H1 (cell line): ENCODE measurements around the gene DCTN5. TPM values are rescaled to one million over a fixed set of nuclear protein-coding genes. Genes with fewer than 3 reads are reported as not detected.

Experiments
- CTCF ChIA-PET: fragments of 300-600 bp; sonication (Branson Sonifier 250); formaldehyde crosslinking; loops from one replicate; lab custom pipeline; 2021; ENCODE audit not compliant: partially characterized antibody; lab: Charles Lee
- POLR2A ChIA-PET: fragments of 300-600 bp; sonication (Branson Sonifier 250); formaldehyde crosslinking; loops from one replicate; lab custom pipeline; 2021; ENCODE audit warnings: inconsistent platforms; ENCODE audit not compliant: partially characterized antibody; lab: Charles Lee
- DNase-seq, 2 experiments: peaks; one replicate each; pipeline versions ENCODE4 v3.0.0 to v3.0.0-alpha.2; 2010 to 2022; ENCODE audit warnings: low spot score in 2 of 2, low read depth in 1 of 2, mixed read lengths in 1 of 2
- FAIRE-seq: peaks from 2 replicates; lab custom pipeline; 2011; peaks lifted over from hg19 to GRCh38; lab: Jason Lieb, UNC
- H2AFZ ChIP-seq: 2 replicates; pipeline ENCODE4 v1.8.1; 2012; ENCODE audit warnings: low read length, inconsistent platforms
- H2AK5ac ChIP-seq: 2 replicates; pipeline ENCODE4 v1.6.1; 2013; ENCODE audit warnings: low read depth, low read length
- H2BK120ac ChIP-seq: replicated peaks from 2 replicates; pipeline ENCODE3; 2013; ENCODE audit warnings: low read depth, low read length, inconsistent platforms
- H2BK12ac ChIP-seq: 2 replicates; pipeline ENCODE4 v1.6.1; 2013; ENCODE audit warnings: low read depth, low read length
- H2BK15ac ChIP-seq: 2 replicates; pipeline ENCODE4 v1.6.1; 2013; ENCODE audit warnings: low read length
- H2BK20ac ChIP-seq: 2 replicates; pipeline ENCODE4 v1.6.1; 2013; ENCODE audit warnings: low read length
- H2BK5ac ChIP-seq: 2 replicates; pipeline ENCODE4 v1.6.1; 2013; ENCODE audit warnings: low read depth, low read length
- H3K14ac ChIP-seq: 2 replicates; pipeline ENCODE4 v1.6.1; 2013; ENCODE audit warnings: inconsistent platforms; ENCODE audit not compliant: insufficient read length
- H3K18ac ChIP-seq: 2 replicates; pipeline ENCODE4 v1.6.1; 2013; ENCODE audit warnings: low read length; ENCODE audit errors: extremely low read depth
- H3K23ac ChIP-seq: 2 replicates; pipeline ENCODE4 v1.6.1; 2013; ENCODE audit warnings: inconsistent platforms; ENCODE audit not compliant: insufficient read length
- H3K23me2 ChIP-seq: 2 replicates; pipeline ENCODE4 v1.6.1; 2013; ENCODE audit warnings: low read depth, low read length
- H3K27ac ChIP-seq: 2 replicates; pipeline ENCODE4 v1.6.1; 2011; ENCODE audit warnings: low read depth, low read length, inconsistent platforms
- H3K27me3 ChIP-seq, 4 experiments: replicated peaks in 1 of 4; 1 replicate in 1 of 4; 2 replicates in 3 of 4; pipeline versions ENCODE4 v1.6.1 to v1.8.1; 2011 to 2013; ENCODE audit warnings: low read length in 3 of 4, mild to moderate bottlenecking in 3 of 4, inconsistent platforms in 2 of 4, mixed read lengths in 2 of 4, moderate library complexity in 1 of 4; ENCODE audit not compliant: control insufficient read depth in 3 of 4, insufficient read depth in 3 of 4; ENCODE audit errors: extremely low read depth in 1 of 4
- H3K36me3 ChIP-seq, 4 experiments: 2 replicates each; pipeline versions ENCODE4 v1.6.1 to v1.8.1; 2011 to 2013; ENCODE audit warnings: mild to moderate bottlenecking in 4 of 4, low read length in 3 of 4, moderate library complexity in 2 of 4, control low read depth in 1 of 4, inconsistent platforms in 1 of 4; ENCODE audit not compliant: insufficient read depth in 4 of 4, control insufficient read depth in 2 of 4
- H3K4ac ChIP-seq: replicated peaks from 2 replicates; pipeline ENCODE3; 2013; ENCODE audit warnings: low read length, low read depth, mixed read lengths, inconsistent platforms; ENCODE audit not compliant: insufficient read length
- H3K4me1 ChIP-seq, 4 experiments: replicated peaks in 1 of 4; 1 replicate in 1 of 4; 2 replicates in 3 of 4; pipeline versions ENCODE4 v1.6.1 to v1.8.1; 2011 to 2013; ENCODE audit warnings: low read length in 3 of 4, inconsistent platforms in 2 of 4, mixed read lengths in 1 of 4; ENCODE audit not compliant: insufficient read depth in 4 of 4, control insufficient read depth in 3 of 4
- H3K4me2 ChIP-seq, 2 experiments: 2 replicates each; pipeline versions ENCODE4 v1.6.1 to v1.8.1; 2011 to 2013; ENCODE audit warnings: low read depth in 2 of 2, low read length in 2 of 2, control low read depth in 1 of 2, inconsistent platforms in 1 of 2, mild to moderate bottlenecking in 1 of 2; ENCODE audit not compliant: insufficient read depth in 1 of 2
- H3K4me3 ChIP-seq, 4 experiments: fragments of 200-600, 300-600 bp in 1 of 4; sonication (generic), shearing (Covaris generic), sonication (Bioruptor Twin) in 1 of 4; 2 replicates each; pipeline versions ENCODE4 v1.5.1 to v1.8.1; 2011 to 2016; ENCODE audit warnings: low read length in 4 of 4, low read depth in 3 of 4, control low read depth in 2 of 4, inconsistent platforms in 2 of 4, mild to moderate bottlenecking in 2 of 4, mixed read lengths in 1 of 4, moderate library complexity in 1 of 4; ENCODE audit not compliant: insufficient read depth in 2 of 4; ENCODE audit errors: extremely low read depth in 1 of 4
- H3K56ac ChIP-seq: replicated peaks from 2 replicates; pipeline ENCODE3; 2013; ENCODE audit warnings: low read depth, mild to moderate bottlenecking, mixed read lengths, low read length, inconsistent platforms; ENCODE audit not compliant: insufficient read length
- H3K79me1 ChIP-seq: 2 replicates; pipeline ENCODE4 v1.6.1; 2013; ENCODE audit warnings: low read depth, low read length, control low read depth
- H3K79me2 ChIP-seq, 2 experiments: 2 replicates each; pipeline versions ENCODE4 v1.6.1 to v1.8.1; 2012 to 2013; ENCODE audit warnings: low read length in 2 of 2, mild to moderate bottlenecking in 2 of 2, inconsistent platforms in 1 of 2; ENCODE audit not compliant: insufficient read depth in 2 of 2, control insufficient read depth in 1 of 2
- H3K9ac ChIP-seq, 4 experiments: replicated peaks in 1 of 4; 1 replicate in 1 of 4; 2 replicates in 3 of 4; pipeline versions ENCODE4 v1.6.1 to v1.8.1; 2011 to 2013; ENCODE audit warnings: low read depth in 3 of 4, low read length in 3 of 4, control low read depth in 2 of 4, mild to moderate bottlenecking in 2 of 4, moderate library complexity in 2 of 4, inconsistent platforms in 1 of 4; ENCODE audit errors: extremely low read depth in 1 of 4
- H3K9me3 ChIP-seq, 2 experiments: 2 replicates each; pipeline versions ENCODE4 v1.6.1 to v1.8.1; 2012 to 2013; ENCODE audit warnings: mild to moderate bottlenecking in 2 of 2, moderate library complexity in 2 of 2, control low read depth in 1 of 2, inconsistent platforms in 1 of 2, low read depth in 1 of 2, low read length in 1 of 2, mixed read lengths in 1 of 2; ENCODE audit not compliant: insufficient read depth in 2 of 2
- H4K20me1 ChIP-seq, 2 experiments: replicated peaks in 1 of 2; 2 replicates each; pipeline versions ENCODE3 to v1.8.1; 2011 to 2013; ENCODE audit warnings: inconsistent platforms in 2 of 2, low read length in 2 of 2, mild to moderate bottlenecking in 1 of 2; ENCODE audit not compliant: insufficient read depth in 2 of 2, control insufficient read depth in 1 of 2
- H4K5ac ChIP-seq: 2 replicates; pipeline ENCODE4 v1.6.1; 2013; ENCODE audit warnings: low read length, low read depth, mixed read lengths, inconsistent platforms; ENCODE audit not compliant: insufficient read length
- H4K8ac ChIP-seq: 2 replicates; pipeline ENCODE4 v1.8.0; 2013; ENCODE audit warnings: mild to moderate bottlenecking, moderate library complexity, low read length, inconsistent platforms; ENCODE audit not compliant: insufficient read depth; ENCODE audit errors: extremely low read depth
- H4K91ac ChIP-seq: replicated peaks from 2 replicates; pipeline ENCODE3; 2013; ENCODE audit warnings: low read length, mixed read lengths, inconsistent platforms; ENCODE audit not compliant: insufficient read length
- CEBPB ChIP-seq: IDR thresholded peaks from 2 replicates; pipeline ENCODE4 v1.6.1; 2012; ENCODE audit warnings: low read depth, low read length
- KDM4A ChIP-seq: IDR thresholded peaks from one replicate; pipeline ENCODE4 v1.7.1; 2012; ENCODE audit warnings: low read depth, mild to moderate bottlenecking, moderate library complexity, low read length, inconsistent platforms; ENCODE audit not compliant: severe bottlenecking
- YY1 ChIP-seq: IDR thresholded peaks from 2 replicates; pipeline ENCODE4 v1.6.1; 2011; ENCODE audit warnings: low read depth, mild to moderate bottlenecking, low read length
- WGBS, 2 experiments: shearing (Covaris generic) in 1 of 2; methylation state at CpG; one replicate each; pipeline versions ENCODE4 v1.1.6 to v1.1.7; 2013 to 2015; ENCODE audit warnings: low lambda C conversion rate in 2 of 2, mixed read lengths in 2 of 2, inconsistent platforms in 1 of 2, low coverage in 1 of 2, missing lambda C conversion rate in 1 of 2; ENCODE audit not compliant: insufficient replicate concordance in 2 of 2, insufficient coverage in 1 of 2, insufficient read length in 1 of 2; ENCODE audit errors: extremely low coverage in 1 of 2, missing lambda C conversion rate in 1 of 2; 5-methylcytosine and 5-hydroxymethylcytosine counted together
- polyA plus RNA-seq, 7 experiments: library from polyadenylated mRNA; depleted of rRNA in 3 of 7; stranded (reverse) in 5 of 7; unstranded in 2 of 7; fragments of >200 nt in 5 of 7; fragments of 200-250 nt in 2 of 7; gene quantifications; 1 replicate in 5 of 7; 2 replicates in 1 of 7; 4 replicates in 1 of 7; pipeline versions ENCODE4 v1.2.1 to v1.2.3, GENCODE V29; 2011 to 2013; ENCODE audit warnings: missing spikeins in 2 of 7, mixed read lengths in 2 of 7
- total RNA-seq: library from RNA; stranded (reverse); fragmentation: NEBNext Ultra II Directional; extraction: Animal tissue kit (Norgen Biotek cat#: 25700); gene quantifications from 2 replicates; pipeline ENCODE4 v1.2.1, GENCODE V29; 2021
- TF ChIP-seq, protein P1 (sequence below): IDR thresholded peaks from 2 replicates; pipeline ENCODE4 v1.6.1; 2012; ENCODE audit warnings: low read length, inconsistent platforms

Gene DCTN5
- total and polyA plus RNA-seq, 2 of the 8 experiments (the other 6 are each of a cell fraction or from before 2014, with no cell fraction given), result 36.0 to 74.0 TPM

DNA sequence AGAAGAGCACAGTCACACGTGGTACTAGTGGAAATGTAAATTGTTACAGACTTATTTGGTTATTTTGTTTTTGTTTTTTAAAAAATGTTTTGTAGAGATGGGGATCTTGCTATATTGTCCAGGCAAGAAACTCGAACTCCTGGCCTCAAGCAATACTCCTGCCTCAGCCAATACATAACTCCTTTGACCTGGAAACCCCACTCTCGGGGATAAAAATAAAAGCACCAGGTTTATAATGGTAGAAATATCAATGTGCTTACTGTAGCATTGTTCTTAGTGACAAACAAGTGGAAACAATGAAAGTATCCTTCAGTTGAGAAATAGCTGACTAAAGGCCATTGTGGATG, 83.5 kb downstream of the DCTN5 start:
- Histone ChIP-seq H3K27me3 (no peaks in the 10 kb centered on the region), H3K4ac (no peak overlapping the region), H2BK120ac (no peak overlapping the region), H2AFZ (no peak overlapping the region), H2BK15ac (no peak overlapping the region), H3K23ac (no peak overlapping the region), H3K79me2 (no peaks in the 10 kb centered on the region), H3K36me3 (no peaks in the 10 kb centered on the region), H2BK12ac (no peak overlapping the region), H3K4me2 (no peak overlapping the region), H3K9ac (no peak overlapping the region), H3K4me1 (peaks cover 0 to 2% (median 0%) of the 10 kb centered on the region in 4 experiments; a peak in 5 of 7 replicates), H4K91ac (no peak overlapping the region), H2BK5ac (no peak overlapping the region), H2AK5ac (no peak overlapping the region), H3K14ac (no peak overlapping the region), H2BK20ac (no peak overlapping the region), H3K18ac (no peak overlapping the region), H3K9me3 (0 out of 4 replicates have a peak, but pooled peaks cover 0 to 3% of the 10 kb centered on the region in 2 experiments), H3K56ac (no peak overlapping the region), H4K8ac (no peak overlapping the region), H4K20me1 (no peaks in the 10 kb centered on the region), H3K79me1 (no peaks in the 10 kb centered on the region), H3K4me3 (no peak overlapping the region), H3K23me2 (no peaks in the 10 kb centered on the region; the same call in 1 of the 2 replicates), H3K27ac (no peak overlapping the region), H4K5ac (no peak overlapping the region)
- FAIRE-seq (no peak), DNase-seq (no peak)
- ChIA-PET CTCF (interaction anchor here (1.2 to 2.3 kb wide), 2 partner anchors 10 to 23 kb away, joined by 3 to 8 read pairs; no protein-coding TSS in a partner anchor), POLR2A (interaction anchor here (1.2 kb wide), 1 partner anchor 38 kb away, joined by 4 read pairs; no protein-coding TSS in a partner anchor)
- 83% methylated on average over 3 of the region's 3 CpGs; no CpG with 5 or more reads in 1 of the 2 experiments for WGBS, 2 experiments
- TF ChIP-seq, protein P1, sequence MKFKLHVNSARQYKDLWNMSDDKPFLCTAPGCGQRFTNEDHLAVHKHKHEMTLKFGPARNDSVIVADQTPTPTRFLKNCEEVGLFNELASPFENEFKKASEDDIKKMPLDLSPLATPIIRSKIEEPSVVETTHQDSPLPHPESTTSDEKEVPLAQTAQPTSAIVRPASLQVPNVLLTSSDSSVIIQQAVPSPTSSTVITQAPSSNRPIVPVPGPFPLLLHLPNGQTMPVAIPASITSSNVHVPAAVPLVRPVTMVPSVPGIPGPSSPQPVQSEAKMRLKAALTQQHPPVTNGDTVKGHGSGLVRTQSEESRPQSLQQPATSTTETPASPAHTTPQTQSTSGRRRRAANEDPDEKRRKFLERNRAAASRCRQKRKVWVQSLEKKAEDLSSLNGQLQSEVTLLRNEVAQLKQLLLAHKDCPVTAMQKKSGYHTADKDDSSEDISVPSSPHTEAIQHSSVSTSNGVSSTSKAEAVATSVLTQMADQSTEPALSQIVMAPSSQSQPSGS, result no peak
- TF ChIP-seq CEBPB, result no peak
- TF ChIP-seq KDM4A, result no peak
- no peak for TF ChIP-seq YY1
